HG03135 (cell line): ENCODE measurements around the gene CELF4.

Source experiments
- ATAC-seq: cut with Tn5 transposase; IDR thresholded peaks from one replicate; pipeline ENCODE4 v1.9.1; 2021; ENCODE audit warnings: mild to moderate bottlenecking, moderate library complexity; ENCODE audit not compliant: unreplicated experiment

Gene CELF4

DNA sequence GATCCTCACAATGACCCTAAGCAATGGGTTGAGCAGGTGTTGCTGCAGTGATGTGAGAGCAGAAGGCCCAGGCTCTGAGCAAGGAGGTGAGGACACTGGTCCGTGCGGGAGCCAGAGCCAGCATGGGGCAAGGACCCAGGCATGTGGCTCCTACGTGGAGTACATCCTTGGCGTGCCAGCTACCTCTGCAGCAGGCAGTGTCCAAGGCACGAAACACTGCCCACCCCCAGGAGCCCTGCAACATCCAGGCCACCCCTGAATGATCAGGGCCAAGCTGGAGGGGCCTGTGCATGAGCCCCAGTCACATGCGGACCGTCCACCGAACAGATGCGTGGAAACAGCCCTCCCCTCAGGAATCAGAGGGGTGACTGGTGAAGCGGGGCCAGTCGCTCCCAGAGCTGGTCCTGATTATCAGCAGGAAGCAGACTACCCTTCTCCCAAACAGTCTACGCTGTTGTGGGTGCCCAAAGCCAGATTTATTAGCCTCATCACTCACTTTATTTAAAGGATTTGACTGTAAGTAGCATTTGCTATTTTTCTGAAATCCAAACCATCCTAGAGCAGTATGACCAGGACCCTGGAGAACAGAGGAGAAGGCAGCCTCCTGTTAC lies 16.8 kb downstream of the CELF4 start:
- ATAC-seq: no peak

DNA sequence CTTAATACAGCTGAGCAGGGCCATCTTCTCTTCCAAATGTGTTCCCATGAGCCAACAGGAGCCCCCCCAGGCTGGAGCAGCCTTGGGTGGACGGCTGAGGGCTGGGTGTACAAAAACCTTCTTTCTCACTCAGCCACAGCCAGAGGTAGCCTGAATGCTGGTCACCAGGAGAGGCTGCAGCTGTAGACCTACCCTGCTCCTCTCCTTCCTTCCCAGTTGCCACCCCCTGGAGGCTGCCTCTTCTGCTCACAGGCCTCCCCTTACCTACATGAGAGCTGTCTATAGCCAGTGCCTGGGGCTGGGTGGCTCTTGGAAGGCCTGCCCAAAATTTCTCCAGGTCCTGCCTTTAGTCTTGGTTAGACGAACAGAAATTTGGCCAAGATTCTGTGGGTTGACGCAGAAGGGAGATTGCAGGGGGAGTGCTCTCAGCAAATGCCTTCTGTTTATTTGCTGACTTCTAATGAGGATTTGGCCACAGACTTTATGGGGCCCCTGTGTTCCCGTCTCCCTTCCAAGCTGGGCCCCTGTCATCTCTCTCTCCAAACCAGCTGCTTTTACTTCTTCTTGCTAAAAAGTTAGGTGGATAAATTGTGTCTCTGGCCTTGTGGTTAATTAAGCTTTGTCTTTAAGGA lies 18.3 kb downstream of the CELF4 start:
- no peak for ATAC-seq

DNA sequence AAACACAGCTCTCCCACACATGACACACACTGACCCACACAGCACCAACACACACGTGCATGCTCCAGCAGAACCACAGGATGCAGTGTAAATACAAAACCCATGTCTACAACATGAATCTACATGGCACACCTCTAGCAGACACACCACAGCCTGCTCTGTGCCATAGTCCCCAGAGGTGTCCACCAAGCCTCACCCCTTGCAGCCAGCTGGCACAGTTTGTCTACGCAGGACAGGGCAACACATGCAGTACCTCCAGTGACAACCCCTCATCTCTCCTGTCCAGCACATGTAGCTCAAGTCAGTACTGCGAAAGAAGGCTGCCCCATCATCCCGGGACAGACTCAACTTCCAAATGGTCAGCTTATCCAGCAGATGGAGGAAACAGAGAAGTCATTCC lies 18.9 kb downstream of the CELF4 start:
- no peak for ATAC-seq

DNA sequence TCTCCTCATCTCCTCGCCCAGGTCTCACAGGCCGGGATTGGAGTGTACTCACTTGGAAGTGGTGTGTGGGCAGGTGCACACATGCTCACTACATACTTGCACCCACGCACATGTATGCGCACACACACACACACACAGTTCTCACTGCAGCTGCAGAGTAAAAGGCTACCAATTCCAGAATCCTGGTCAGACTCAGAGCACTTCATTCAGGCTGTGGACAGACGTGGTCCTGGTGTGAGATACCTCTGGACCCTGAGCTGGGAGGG lies 19.4 kb downstream of the CELF4 start:
- ATAC-seq: no peak

DNA sequence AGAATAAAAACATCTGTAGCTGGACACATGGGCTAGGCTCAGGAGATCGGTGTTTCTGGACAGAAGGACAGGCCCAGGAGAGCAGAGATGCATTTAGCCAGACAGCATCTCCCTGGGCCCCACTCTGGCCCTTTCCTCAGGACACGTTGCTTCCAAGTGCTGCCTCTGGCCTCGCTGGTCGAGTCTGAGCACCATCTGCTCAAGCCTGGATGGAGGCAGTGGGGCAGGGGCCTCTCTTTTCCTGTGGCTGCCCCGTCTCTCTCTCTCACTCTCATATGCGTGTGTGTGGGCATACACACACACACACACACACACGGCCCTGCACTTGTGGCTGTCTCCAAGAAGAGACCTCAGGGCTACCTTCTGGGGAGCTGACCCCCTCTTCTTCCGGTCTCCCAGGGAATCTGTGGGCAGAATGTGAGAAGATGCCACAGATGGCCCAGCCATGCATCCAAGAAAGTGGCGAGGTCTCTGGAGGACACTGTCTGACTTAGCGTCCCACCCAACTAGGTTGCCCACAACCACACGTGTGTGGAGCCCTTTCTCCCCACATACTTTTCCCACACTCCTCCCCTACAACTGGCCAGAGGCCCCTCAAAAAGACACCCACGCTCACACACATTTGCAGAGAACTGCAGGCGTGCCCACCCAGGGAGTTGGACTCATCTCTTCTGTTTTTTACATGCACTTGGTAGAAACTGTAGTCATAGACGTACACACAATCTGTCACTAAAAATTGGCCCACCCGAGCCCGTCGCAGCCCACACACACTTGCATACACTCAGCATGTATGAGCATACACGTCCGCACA lies 19.9 kb downstream of the CELF4 start:
- ATAC-seq: no peak

DNA sequence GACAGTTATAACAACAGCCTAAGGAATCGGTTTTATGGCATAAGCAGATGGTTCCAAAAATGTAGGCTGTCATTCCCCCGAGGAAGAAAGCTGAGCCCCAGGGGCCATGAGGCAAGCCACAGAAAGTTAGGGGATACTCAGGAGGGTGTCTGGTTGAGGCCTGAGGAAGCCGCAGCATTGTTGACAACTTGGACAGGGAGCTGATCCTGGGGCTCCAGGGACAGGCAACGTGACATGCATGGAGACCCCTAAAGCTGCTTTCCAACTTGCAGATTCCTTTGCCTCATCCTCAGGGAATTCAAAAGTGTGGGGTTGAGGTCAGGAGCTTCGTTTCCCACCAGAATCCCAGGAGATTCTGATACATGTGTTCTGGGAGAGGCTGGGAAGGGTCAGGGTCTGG lies 20.9 kb downstream of the CELF4 start:
- ATAC-seq: no peak

DNA sequence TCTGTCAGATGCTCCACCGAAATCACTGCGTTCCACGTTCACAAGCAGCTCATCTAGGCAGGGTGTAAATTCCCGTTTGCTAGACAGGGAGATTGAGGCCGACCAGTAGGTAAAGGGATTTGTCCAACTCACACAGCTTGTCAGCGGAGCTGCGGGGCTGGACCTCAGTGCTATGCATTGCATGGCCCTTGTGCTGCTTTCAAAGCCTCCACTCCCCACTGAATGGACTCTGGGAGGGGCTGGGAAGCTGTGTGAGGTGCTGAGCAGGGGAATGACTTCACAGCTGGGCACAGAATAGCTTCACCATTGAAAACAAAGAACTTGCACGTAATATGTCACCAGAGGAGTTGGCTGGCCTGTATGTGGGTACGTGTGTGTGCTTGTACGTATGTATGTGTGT lies 21.4 kb downstream of the CELF4 start:
- ATAC-seq: no peak

DNA sequence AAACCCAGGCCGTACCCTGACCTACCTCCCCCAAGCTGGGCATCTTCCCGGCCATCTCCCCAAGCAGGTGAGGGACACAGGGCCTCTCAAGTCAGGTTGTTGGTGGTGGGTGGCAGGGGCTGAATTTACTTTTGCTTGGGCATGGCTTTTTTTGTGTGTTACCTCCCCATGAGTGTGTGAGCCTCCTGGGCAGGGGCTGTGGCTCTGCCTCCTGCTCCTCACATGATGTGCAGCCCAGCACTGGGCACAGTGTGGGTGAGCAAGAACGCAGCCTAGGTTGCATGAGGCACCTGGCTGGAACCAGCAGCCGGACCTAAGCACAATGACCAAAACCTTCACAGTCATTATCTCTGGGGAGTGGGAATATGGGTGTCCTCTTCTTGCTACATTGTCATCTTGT lies 22.3 kb downstream of the CELF4 start:
- no peak for ATAC-seq

DNA sequence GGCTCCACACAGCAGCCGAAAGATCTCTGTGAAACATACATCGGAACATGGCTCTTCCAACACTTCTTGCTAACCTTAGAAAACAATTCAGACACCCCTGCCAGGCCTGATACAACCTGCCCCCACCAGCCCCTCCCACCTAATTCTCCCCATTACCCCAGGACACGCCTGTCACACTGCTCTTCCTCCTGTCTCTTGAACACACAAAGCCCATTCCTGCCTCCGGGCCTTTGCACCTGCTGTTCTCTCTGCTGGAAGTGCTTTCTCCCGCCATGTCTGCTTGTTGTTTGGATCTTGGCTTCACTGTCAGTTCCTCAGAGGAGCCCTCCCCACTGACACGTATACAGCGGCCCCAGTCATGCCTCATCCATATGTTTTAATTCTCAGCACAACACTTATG lies 24.1 kb downstream of the CELF4 start:
- no peak for ATAC-seq

DNA sequence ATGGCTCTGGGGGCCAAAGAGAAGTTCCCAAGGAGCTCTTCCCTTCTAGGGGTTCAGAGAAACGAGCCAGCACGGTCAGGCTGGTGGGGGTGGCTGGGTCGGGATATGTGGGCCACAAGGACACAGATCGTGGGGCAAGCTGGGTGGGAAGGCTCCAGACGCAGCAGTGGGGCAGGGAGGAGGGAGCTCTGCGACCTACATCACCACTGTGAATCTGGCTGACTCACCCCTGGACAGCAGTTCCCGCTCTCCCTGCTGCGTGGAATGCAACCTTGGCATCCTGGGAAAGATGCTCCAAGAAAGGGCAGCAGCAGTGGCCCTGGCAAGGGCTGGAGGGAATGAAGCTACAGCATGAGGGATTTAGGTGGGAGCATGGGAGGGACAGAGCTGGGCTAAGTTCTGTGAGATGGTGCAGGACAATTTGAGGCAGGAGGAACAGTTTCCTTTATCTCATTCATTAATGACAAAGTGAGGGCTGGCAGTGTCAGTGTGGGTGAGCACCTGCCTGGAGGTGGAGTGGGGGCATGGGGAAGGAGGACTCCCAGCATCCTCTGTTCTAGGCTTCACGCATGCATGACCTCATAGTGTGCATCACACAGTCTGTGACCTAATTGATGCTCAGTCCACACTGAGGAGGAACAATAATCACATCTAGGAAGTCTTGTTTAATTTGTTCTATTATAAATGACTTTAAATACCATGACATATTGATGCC lies 25.0 kb downstream of the CELF4 start:
- no peak for ATAC-seq

DNA sequence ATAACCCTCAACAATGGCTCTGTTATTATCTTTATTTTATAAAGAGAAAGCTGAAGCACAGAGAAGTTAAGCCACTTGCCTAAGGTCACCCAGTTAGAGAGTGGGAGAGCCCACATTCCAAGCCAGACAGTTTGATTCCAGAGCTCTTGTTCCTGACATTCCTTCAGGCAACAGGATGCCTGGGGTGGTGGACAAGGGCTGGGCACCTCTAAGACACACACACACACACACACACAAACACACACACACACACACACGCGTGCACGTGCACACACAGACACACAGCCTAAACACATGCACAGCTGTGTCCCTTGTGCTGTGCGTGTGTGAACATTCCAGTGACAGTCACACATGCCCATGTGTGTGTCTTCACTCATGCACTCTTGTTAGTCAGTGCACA lies 26.4 kb downstream of the CELF4 start:
- no peak for ATAC-seq

DNA sequence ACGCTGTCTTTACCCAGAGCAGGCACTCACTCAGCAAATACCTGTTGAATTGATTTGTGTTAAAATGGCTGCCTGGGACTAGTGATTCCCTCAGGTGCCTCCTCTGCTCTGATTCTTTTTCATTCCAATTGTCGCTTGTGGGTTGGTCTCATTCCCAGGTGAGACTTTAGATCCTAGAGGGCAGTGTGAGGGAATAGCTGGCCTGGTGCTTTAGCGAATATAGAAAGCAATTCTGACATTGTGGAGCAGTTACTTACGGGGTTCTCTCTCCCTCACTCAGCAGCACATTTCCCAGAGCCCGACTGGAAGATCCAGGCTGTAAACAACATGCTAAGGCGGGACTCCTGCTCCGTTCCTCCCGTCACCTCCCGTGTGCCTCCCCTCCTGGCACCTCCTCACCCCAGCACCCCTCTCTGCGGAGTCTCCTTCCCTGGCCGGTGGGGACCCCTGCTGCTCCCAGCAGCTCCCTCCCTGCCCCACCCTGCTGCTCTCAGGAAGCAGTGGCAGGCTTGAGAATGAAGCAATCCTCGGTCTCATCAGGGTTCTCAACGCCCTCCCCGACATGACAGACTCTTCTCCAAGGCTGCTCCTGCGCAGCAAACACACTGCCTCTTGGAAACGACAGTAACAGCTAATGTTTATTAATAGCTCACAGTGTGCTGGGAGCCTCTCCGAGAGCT lies 26.9 kb downstream of the CELF4 start:
- no peak for ATAC-seq

DNA sequence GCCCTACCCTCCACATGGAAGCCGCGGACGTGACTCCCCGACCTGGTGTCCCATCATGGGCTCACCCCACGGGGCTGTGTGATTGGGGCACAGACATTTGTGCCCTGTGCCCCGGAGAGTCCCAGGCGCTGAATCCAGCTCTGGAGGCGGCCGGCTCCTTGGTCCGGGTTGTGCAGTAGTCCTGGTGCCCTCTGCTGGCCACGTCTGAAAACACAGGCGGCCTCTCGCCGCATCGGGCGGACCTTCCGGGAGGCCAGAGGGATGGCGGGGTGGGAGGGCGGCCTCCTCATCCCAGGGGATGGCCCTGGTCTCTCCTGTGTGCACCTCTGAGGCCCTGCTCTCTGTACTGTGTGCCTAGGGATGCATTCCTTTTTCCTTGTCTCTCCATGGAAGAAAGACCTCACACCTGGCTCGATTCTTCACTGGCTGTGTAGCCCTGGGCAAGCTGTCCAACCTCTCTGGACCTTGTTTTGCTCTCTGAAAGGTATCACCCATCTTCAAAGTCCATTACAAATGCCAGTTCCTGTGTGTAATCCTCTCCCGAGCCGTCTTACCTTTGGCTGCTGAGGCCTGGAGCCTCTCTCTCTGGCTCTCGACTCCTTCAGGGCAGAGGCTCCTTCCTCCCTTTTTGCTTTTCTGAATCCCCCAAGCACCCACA lies 27.6 kb downstream of the CELF4 start:
- peak; percentile 65 for ATAC-seq

DNA sequence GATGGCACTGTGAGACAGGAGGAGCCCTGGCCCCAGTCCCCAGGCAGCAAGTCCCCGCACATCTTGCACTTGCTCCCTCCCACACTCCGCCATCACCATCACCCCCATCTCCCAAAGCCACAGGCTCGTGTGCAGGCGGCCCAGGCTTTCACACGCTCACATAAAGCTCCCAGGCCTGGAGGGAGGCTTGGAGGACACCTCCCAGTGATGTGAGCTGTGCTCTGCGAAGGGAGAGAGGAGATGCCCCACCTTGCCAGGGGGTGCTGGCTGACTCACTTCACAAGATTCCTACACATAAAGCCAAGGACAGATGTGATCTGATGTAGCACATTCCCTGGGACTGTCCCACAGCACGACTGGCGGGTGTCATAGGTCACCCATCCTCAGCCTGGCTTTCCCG lies 28.9 kb downstream of the CELF4 start:
- no peak for ATAC-seq

DNA sequence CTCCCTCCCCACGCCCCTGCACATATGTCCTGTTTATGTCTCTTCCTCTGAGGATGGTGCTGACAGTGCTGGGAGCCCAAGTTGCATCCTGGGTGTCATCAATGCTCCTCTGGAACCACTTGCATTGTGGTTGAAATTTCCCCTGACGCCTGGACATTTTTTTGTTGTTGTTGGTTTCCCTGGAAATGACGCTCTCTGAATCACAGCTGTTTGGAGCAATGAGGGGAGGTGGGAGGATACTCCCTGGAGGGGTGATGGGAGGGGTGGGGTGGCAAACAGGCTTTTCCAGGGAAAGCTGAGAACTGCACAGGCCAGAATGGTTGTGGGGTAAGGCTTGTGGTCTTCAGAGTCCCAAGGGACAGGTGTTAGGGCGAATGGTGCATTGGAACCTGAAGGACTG lies 29.6 kb downstream of the CELF4 start:
- no peak for ATAC-seq

DNA sequence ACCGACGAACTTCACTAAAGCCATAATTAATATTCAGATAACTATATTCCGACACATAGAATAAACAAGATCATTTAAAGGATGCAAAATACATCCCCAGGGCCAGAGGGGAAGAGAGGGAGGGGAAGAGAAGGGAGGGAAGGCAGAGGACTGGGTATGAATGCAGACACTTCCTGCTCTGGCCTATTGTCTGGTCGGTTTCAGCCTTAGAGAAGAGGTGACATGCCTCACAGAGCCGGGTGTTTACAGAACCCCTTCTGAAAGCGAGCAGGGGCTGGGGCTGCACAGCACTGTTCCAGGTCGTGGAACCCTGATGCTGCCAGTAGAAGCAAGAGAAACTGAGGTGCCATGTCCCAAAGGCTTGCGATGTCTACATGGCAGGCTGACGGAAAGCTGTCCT lies 31.0 kb downstream of the CELF4 start:
- no peak for ATAC-seq

DNA sequence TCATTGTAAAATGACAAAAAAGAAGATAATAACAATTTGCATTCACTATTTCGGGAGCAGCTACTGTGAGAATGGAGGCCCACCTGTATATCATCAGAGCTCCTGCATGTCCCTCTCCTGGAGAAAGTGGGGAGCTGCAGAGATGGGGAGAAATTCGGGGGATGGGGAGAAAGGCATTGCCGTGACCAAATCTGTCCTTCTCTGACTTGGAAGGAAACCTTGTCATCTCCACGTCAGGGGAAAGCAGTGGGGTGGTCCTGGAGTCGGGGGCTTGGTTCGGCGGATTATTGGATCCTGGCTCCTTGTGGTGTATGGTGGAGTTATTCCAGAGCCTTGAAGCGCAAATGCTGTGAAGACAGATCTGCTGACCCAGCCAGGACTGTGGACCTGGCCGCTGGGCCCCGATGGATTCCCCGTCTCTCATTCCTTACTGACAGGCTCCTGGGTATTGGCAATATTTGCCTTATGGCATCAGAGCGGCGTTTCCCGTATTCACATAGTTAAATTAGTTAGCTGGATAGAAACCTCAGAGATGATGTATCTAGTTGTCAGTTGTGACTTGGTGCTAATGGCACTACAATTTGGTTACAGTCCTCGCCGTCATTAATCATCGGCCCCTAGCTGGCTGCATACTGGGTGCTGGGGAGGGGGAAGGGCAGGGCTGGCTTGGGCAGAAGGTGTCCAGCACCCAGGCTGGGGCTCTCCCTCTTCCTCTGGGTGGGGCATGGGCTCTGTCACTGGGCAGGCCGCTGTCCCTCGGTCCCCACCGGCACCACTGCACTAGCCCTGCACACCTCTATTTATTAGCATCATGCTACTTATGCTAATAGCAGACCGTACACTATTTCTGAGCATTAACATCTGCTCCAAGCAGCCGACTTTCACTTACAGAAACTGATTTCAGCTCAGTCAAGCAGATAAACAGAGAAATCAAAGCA lies 31.7 kb downstream of the CELF4 start:
- ATAC-seq: no peak

DNA sequence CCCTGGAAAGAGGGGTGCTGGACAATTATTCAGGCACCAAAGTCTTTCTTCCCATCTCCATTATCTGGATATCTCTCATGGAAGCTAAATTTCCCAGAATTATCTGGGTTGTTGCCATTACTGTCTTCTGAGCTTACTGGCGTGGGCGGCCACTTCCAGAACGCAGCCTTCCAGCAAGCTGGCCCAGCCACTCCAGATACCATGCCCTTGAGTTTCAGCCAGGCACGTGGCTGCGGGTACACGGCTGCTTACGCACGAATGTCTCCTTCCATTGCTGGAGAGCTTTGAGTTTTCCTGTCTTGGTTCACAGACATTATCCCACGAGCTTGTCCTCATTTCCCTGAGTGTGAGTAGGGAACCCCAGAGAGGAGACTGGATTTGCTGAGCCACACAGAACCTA lies 32.7 kb downstream of the CELF4 start:
- ATAC-seq: no peak

DNA sequence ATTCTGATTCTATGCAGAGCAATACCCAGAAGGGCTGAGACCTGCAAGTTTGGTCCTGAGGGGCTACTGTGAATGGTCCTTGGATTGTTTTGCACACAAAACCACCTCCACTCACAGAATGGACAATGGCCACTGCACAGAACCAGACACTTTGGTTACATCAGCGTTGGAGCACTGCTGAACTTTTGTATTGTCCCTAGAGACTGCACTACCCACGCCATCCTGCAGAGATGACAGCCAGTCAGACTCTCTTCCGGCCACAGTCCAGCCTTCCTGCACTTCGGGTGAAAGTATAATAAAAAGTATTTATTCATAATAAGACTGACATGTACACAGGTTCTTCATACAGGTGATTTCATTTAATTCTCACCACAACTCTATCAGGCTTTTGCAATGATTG lies 35.7 kb downstream of the CELF4 start:
- no peak for ATAC-seq

DNA sequence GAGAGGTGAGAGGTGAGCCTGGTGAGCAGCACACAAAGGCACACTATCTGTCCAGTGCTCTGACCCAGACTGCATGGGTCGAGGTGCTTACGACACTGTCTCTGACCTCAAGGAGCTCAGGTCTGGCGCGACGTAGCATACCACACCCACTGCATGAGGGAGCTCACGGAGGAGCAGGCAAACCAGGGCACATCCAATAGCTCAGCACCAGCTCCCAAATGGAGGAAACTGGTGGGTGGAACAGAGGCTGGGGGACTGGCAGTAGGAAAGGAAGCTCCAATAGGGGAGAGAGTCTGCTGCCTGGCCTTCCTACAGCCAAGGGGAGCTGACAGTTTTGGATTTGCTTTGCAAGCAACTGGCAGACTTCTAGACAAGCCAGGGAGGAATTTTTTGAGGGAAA lies 36.3 kb downstream of the CELF4 start:
- ATAC-seq: no peak
